IPS DF 6.9 (cell line): ENCODE measurements around the gene SS18L1.

ENCODE experiments used
- DNase-seq: peaks from one replicate; pipeline ENCODE4 v3.0.0-alpha.2; 2013; ENCODE audit warnings: low read depth, low spot score
- H3K27ac ChIP-seq: one replicate; pipeline ENCODE4 v1.5.1; 2013; ENCODE audit warnings: low read length, control low read depth
- H3K27me3 ChIP-seq: 2 replicates; pipeline ENCODE4 v1.6.1; 2013; ENCODE audit warnings: mild to moderate bottlenecking, low read length; ENCODE audit not compliant: control insufficient read depth, insufficient read depth
- H3K36me3 ChIP-seq: 2 replicates; pipeline ENCODE4 v1.6.1; 2013; ENCODE audit warnings: low read length; ENCODE audit not compliant: control insufficient read depth, insufficient read depth
- H3K4me1 ChIP-seq: 2 replicates; pipeline ENCODE4 v1.6.1; 2013; ENCODE audit warnings: low read length; ENCODE audit not compliant: control insufficient read depth, insufficient read depth
- H3K4me3 ChIP-seq: 2 replicates; pipeline ENCODE4 v1.5.1; 2013; ENCODE audit warnings: mild to moderate bottlenecking, low read length
- H3K9me3 ChIP-seq: 2 replicates; pipeline ENCODE4 v1.6.1; 2013; ENCODE audit warnings: low read length, inconsistent platforms; ENCODE audit not compliant: control insufficient read depth, insufficient read depth
- WGBS: extraction: QIAGEN DNeasy Blood & Tissue Kit; methylation state at CpG from one replicate; pipeline ENCODE4 v1.1.7; 2013; ENCODE audit warnings: mixed read lengths, missing lambda C conversion rate; ENCODE audit not compliant: insufficient read length, insufficient coverage; 5-methylcytosine and 5-hydroxymethylcytosine counted together

The SS18L1 gene

GRCh38 chr20:62228982-62229545 is 85.5 kb downstream of the SS18L1 start:
- DNase-seq = no peak
- H3K27ac ChIP-seq = no peak overlapping the region
- H3K9me3 ChIP-seq = no peaks in the 10 kb centered on the region
- H3K4me3 ChIP-seq = no peak overlapping the region
- H3K27me3 ChIP-seq = no peaks in the 10 kb centered on the region
- WGBS = over 99% methylated on average over 6 of the region's 7 CpGs
- no peaks in the 10 kb centered on the region for H3K36me3 ChIP-seq
- peaks cover 3% of the 10 kb centered on the region for H3K4me1 ChIP-seq

- no peak for DNase-seq
- WGBS = 100% methylated on average over 4 of the region's 4 CpGs
- no peak overlapping the region for H3K4me3 ChIP-seq
Observed at GRCh38 chr20:62229667-62230066, 86.1 kb downstream of the SS18L1 start.

DNA sequence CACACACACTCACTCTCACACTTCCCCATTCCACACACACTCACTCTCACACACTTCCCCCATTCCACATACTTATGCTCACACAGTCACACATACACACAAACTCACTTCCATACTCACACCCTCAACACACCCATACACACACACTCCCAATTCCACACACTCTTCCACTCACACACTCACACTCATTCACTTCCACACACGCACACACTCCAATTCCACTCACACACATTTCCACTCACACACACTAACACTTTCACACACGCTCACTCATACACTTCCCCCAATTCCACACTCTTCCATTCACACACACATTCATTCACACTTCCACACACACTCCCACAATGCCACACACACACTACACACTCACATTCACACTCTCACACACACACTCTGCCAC is 86.7 kb downstream of the SS18L1 start:
- Histone ChIP-seq H3K27ac (no peak overlapping the region), H3K4me1 (peaks cover 3% of the 10 kb centered on the region), H3K4me3 (no peak overlapping the region), H3K27me3 (no peaks in the 10 kb centered on the region), H3K9me3 (no peaks in the 10 kb centered on the region), H3K36me3 (no peaks in the 10 kb centered on the region)
- WGBS = 100% methylated on average over 2 of the region's 2 CpGs
- no peak for DNase-seq

More at GRCh38 chr20:62229667-62230066, 86.1 kb downstream of the SS18L1 start:
- H3K4me1 ChIP-seq = peaks cover 3% of the 10 kb centered on the region
- H3K36me3 ChIP-seq = no peaks in the 10 kb centered on the region
- H3K9me3 ChIP-seq = no peaks in the 10 kb centered on the region
- H3K27ac ChIP-seq = no peak overlapping the region
- no peaks in the 10 kb centered on the region for H3K27me3 ChIP-seq

- H3K27ac ChIP-seq = no peak overlapping the region
Observed at GRCh38 chr20:62230696-62231095, 87.1 kb downstream of the SS18L1 start.

DNA sequence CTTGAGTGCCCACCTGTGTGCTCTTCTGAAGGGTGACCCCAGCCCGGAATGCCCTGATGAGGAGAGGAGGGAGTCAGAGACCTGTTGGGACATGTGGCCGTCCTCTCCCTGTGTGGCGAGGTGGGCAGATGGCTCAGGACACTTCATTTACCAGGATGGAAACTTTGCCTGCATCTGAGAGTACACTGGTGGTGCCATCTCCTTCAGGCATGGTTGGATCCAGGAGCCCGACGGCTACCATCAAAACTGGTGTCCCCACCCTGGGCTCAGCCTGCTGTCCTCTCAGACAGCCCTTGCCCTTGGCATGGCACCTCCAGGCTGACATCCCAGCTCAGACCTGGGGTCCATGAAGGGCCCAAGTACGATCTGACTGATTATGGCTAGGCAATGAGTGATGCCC is 87.7 kb downstream of the SS18L1 start:
- Histone ChIP-seq H3K4me1 (peaks cover 3% of the 10 kb centered on the region), H3K27ac (no peak overlapping the region), H3K9me3 (no peaks in the 10 kb centered on the region), H3K36me3 (no peaks in the 10 kb centered on the region), H3K27me3 (no peaks in the 10 kb centered on the region), H3K4me3 (no peak overlapping the region)
- no peak for DNase-seq
- no CpG with 5 or more reads among the region's 6 CpGs for WGBS

More at GRCh38 chr20:62230696-62231095, 87.1 kb downstream of the SS18L1 start:
- no peaks in the 10 kb centered on the region for H3K27me3 ChIP-seq
- no peak for DNase-seq
- no peaks in the 10 kb centered on the region for H3K36me3 ChIP-seq
- no CpG with 5 or more reads among the region's 10 CpGs for WGBS
- peaks cover 3% of the 10 kb centered on the region for H3K4me1 ChIP-seq
- no peaks in the 10 kb centered on the region for H3K9me3 ChIP-seq
- H3K4me3 ChIP-seq = no peak overlapping the region
